ENCODE data around the gene LAMB1. TPM values are rescaled to one million over a fixed set of nuclear protein-coding genes. Genes with fewer than 3 reads are reported as not detected.
A peak's percentile ranks its signal among the peaks of the same experiment; 100 is the strongest.

Gene LAMB1
- total RNA-seq, 6 experiments from 2014 or later, result 112 to 134 (median 123) TPM

- H3K9me3 Mint-ChIP-seq, result no peaks in the 10 kb centered on the region
- peaks cover 50% of the 10 kb centered on the region for H3K4me1 Mint-ChIP-seq (ENCODE audit: low read depth)
- H3K4me3 Mint-ChIP-seq, result no peak overlapping the region
- no peaks in the 10 kb centered on the region for H3K27me3 Mint-ChIP-seq (ENCODE audit: insufficient read depth)
- H3K27ac Mint-ChIP-seq, result peak overlapping the region; percentile 30; the same call in 1 of the 2 replicates
- peaks cover 54% of the 10 kb centered on the region for H3K36me3 Mint-ChIP-seq (ENCODE audit: low read depth)
- no peak for DNase-seq
- TF ChIP-seq, protein P1, sequence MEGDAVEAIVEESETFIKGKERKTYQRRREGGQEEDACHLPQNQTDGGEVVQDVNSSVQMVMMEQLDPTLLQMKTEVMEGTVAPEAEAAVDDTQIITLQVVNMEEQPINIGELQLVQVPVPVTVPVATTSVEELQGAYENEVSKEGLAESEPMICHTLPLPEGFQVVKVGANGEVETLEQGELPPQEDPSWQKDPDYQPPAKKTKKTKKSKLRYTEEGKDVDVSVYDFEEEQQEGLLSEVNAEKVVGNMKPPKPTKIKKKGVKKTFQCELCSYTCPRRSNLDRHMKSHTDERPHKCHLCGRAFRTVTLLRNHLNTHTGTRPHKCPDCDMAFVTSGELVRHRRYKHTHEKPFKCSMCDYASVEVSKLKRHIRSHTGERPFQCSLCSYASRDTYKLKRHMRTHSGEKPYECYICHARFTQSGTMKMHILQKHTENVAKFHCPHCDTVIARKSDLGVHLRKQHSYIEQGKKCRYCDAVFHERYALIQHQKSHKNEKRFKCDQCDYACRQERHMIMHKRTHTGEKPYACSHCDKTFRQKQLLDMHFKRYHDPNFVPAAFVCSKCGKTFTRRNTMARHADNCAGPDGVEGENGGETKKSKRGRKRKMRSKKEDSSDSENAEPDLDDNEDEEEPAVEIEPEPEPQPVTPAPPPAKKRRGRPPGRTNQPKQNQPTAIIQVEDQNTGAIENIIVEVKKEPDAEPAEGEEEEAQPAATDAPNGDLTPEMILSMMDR (IDR thresholded peaks at IDR 0.05), result no peak
Observed at GRCh38 chr7:107917763-107918651, 85.0 kb downstream of the LAMB1 start.

DNA sequence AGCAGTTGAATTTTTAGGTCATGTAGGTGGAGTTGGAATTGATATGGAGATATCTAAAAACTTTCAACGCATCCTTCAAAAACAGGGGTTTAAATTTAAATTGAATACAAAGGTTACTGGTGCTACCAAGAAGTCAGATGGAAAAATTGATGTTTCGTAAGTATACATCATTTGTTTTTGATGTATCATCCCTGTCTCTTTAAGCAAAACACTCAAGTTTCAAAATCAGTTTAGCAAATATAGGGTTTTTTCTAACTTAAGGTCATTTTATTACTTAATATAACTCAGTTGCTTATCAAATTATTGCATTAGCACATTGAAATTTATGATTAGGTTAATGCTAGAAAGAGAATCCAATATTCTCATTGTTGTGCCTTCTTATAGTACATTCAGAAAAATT is 87.4 kb downstream of the LAMB1 start:
- Mint-ChIP-seq H3K27ac (no peak overlapping the region), H3K9me3 (no peaks in the 10 kb centered on the region), H3K4me1 (ENCODE audit: low read depth) (peaks cover 44% of the 10 kb centered on the region), H3K4me3 (no peak overlapping the region), H3K36me3 (ENCODE audit: low read depth) (peaks cover 52% of the 10 kb centered on the region), H3K27me3 (ENCODE audit: insufficient read depth) (no peaks in the 10 kb centered on the region)
- no peak for DNase-seq
- TF ChIP-seq, protein P1 (IDR thresholded peaks at IDR 0.05), result no peak

DNA sequence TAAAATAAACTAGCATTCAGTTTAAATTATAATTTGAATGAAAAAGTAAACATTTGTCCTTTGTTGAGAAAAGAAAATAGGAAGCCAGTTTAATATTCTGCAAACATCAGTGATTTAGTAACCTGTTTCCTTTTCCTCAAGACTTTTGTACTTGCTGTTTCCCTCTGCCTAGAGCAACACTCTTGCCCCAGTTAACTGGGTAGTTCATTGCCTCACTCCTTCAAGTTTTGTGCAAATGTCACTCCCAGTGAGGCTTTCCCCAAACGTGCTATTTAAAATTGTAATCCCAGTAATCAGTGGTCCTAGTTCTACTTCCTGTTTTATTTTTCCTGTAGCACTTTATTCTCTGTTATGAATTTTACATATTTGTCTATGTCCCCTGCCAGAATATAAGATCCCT is 88.1 kb downstream of the LAMB1 start:
- DNase-seq, result no peak
- Mint-ChIP-seq H3K9me3 (no peaks in the 10 kb centered on the region), H3K4me3 (no peak overlapping the region), H3K4me1 (ENCODE audit: low read depth) (peaks cover 37% of the 10 kb centered on the region), H3K27me3 (ENCODE audit: insufficient read depth) (no peaks in the 10 kb centered on the region), H3K27ac (peak overlapping the region; percentile 11; the same call in 1 of the 2 replicates), H3K36me3 (ENCODE audit: low read depth) (peaks cover 55% of the 10 kb centered on the region)
- TF ChIP-seq, protein P1 (IDR thresholded peaks at IDR 0.05), result no peak

- no peaks in the 10 kb centered on the region for H3K9me3 Mint-ChIP-seq
- H3K36me3 Mint-ChIP-seq (ENCODE audit: low read depth), result peaks cover 57% of the 10 kb centered on the region
- TF ChIP-seq, protein P1 (IDR thresholded peaks at IDR 0.05), result no peak
- peak overlapping the region; percentile 35 for H3K27ac Mint-ChIP-seq
- peaks cover 35% of the 10 kb centered on the region for H3K4me1 Mint-ChIP-seq (ENCODE audit: low read depth)
- no peaks in the 10 kb centered on the region for H3K27me3 Mint-ChIP-seq (ENCODE audit: insufficient read depth)
- H3K4me3 Mint-ChIP-seq, result peak overlapping the region; percentile 3; the same call in 1 of the 2 replicates
- no peak for DNase-seq
Observed at GRCh38 chr7:107913851-107914250, 89.1 kb downstream of the LAMB1 start.

- no peak overlapping the region for H3K4me3 Mint-ChIP-seq
- no peak overlapping the region; the same call in 1 of the 2 replicates for H3K27ac Mint-ChIP-seq
- H3K9me3 Mint-ChIP-seq, result no peaks in the 10 kb centered on the region
- no peak for DNase-seq
- H3K27me3 Mint-ChIP-seq (ENCODE audit: insufficient read depth), result no peaks in the 10 kb centered on the region
- H3K4me1 Mint-ChIP-seq (ENCODE audit: low read depth), result peaks cover 26% of the 10 kb centered on the region
- H3K36me3 Mint-ChIP-seq (ENCODE audit: low read depth), result peaks cover 50% of the 10 kb centered on the region
- TF ChIP-seq, protein P1 (IDR thresholded peaks at IDR 0.05), result no peak
Observed at GRCh38 chr7:107911981-107912380, 91.0 kb downstream of the LAMB1 start.

Measured in HFFc6 (cell line).